HepG2 (cell line): ENCODE measurements around the gene XXYLT1. TPM values are rescaled to one million over a fixed set of nuclear protein-coding genes. Genes with fewer than 3 reads are reported as not detected.

ENCODE experiments used
- CREB1 ChIP-seq, 2 experiments: fragments of 450-650 bp in 1 of 2; IDR thresholded peaks; 2 replicates each; pipeline ENCODE4 v1.6.1; 2016 to 2017; ENCODE audit warnings: control low read depth in 1 of 2, mild to moderate bottlenecking in 1 of 2, missing compliant biosample characterization in 1 of 2, missing genetic modification characterization in 1 of 2
- FOXK1 ChIP-seq: sonication (generic); formaldehyde crosslinking; IDR thresholded peaks from 2 replicates; pipeline ENCODE4 v1.4.0; 2020; ENCODE audit warnings: low read depth, missing genetic modification reagents, borderline replicate concordance
- GTF3A ChIP-seq: sonication (generic); formaldehyde crosslinking; conservative IDR thresholded peaks from 2 replicates; pipeline ENCODE4 v1.4.0; 2020; ENCODE audit warnings: mild to moderate bottlenecking, missing genetic modification reagents
- HNF4A ChIP-seq: sonication (generic); formaldehyde crosslinking; IDR thresholded peaks from 2 replicates; pipeline ENCODE4 v1.4.0; 2020; ENCODE audit warnings: missing genetic modification reagents
- JDP2 ChIP-seq: sonication (generic); formaldehyde crosslinking; IDR thresholded peaks from 2 replicates; pipeline ENCODE4 v1.8.1; 2022; ENCODE audit warnings: missing genetic modification reagents, borderline replicate concordance
- KDM5B ChIP-seq: sonication (generic); formaldehyde crosslinking; IDR thresholded peaks from 2 replicates; pipeline ENCODE4 v1.4.0; 2020; ENCODE audit warnings: missing genetic modification reagents, mild to moderate bottlenecking, borderline replicate concordance
- RARA ChIP-seq: IDR thresholded peaks from 2 replicates; pipeline ENCODE4 v1.6.1; 2016; ENCODE audit warnings: missing genetic modification reagents, missing compliant biosample characterization
- SNAPC4 ChIP-seq: sonication (generic); formaldehyde crosslinking; IDR thresholded peaks from 2 replicates; pipeline ENCODE4 v1.4.0; 2020; ENCODE audit warnings: mild to moderate bottlenecking, missing genetic modification reagents
- SP140L ChIP-seq: sonication (generic); formaldehyde crosslinking; IDR thresholded peaks from 2 replicates; pipeline ENCODE4 v1.4.0; 2020; ENCODE audit warnings: missing genetic modification reagents, borderline replicate concordance
- ZBTB43 ChIP-seq: sonication (generic); formaldehyde crosslinking; conservative IDR thresholded peaks from 2 replicates; pipeline ENCODE4 v1.4.0; 2020; ENCODE audit warnings: missing genetic modification reagents
- ZFAT ChIP-seq: sonication (generic); formaldehyde crosslinking; conservative IDR thresholded peaks from 2 replicates; pipeline ENCODE4 v1.8.1; 2023; ENCODE audit warnings: missing genetic modification reagents, inconsistent platforms
- ZNF446 ChIP-seq: sonication (generic); formaldehyde crosslinking; IDR thresholded peaks from 2 replicates; pipeline ENCODE4 v1.5.0; 2020; ENCODE audit warnings: mild to moderate bottlenecking, missing genetic modification reagents
- ZNF563 ChIP-seq: sonication (generic); formaldehyde crosslinking; IDR thresholded peaks from 2 replicates; pipeline ENCODE4 v1.8.0; 2022; ENCODE audit warnings: mild to moderate bottlenecking, moderate library complexity, missing genetic modification reagents
- polyA plus RNA-seq, 8 experiments: library from polyadenylated mRNA; depleted of rRNA in 3 of 8; stranded (reverse) in 7 of 8; unstranded in 1 of 8; fragments of >200 nt; fragmentation: Illumina TruSeq in 4 of 8; extraction: Trizol in 4 of 8; gene quantifications; 2 replicates each; pipeline versions ENCODE4 v1.2.1 to v1.2.3, GENCODE V29; 2011 to 2016; ENCODE audit warnings: low read depth in 4 of 8, missing spikeins in 1 of 8, mixed read lengths in 1 of 8; ENCODE audit not compliant: insufficient read depth in 1 of 8
- total RNA-seq, 5 experiments: library from RNA; depleted of rRNA; stranded (reverse); fragments of >200 nt; fragmentation: Illumina TruSeq; extraction: Trizol; gene quantifications; 2 replicates each; pipeline ENCODE4 v1.2.3, GENCODE V29; 2016; ENCODE audit warnings: low read depth in 1 of 5
- TF ChIP-seq, protein P1 (sequence below): sonication (generic); formaldehyde crosslinking; IDR thresholded peaks from 2 replicates; pipeline ENCODE4 v1.8.0; 2022; ENCODE audit warnings: missing genetic modification reagents, mild to moderate bottlenecking, inconsistent platforms, borderline replicate concordance
- TF ChIP-seq, protein P2 (sequence below): sonication (generic); formaldehyde crosslinking; IDR thresholded peaks from 2 replicates; pipeline ENCODE4 v1.4.0; 2020; ENCODE audit warnings: mild to moderate bottlenecking, missing genetic modification reagents, borderline replicate concordance

Gene XXYLT1
- total and polyA plus RNA-seq, 2 of the 13 experiments (the other 11 are each of a cell fraction or from before 2014, with no cell fraction given) = 17.7 to 19.0 TPM

DNA sequence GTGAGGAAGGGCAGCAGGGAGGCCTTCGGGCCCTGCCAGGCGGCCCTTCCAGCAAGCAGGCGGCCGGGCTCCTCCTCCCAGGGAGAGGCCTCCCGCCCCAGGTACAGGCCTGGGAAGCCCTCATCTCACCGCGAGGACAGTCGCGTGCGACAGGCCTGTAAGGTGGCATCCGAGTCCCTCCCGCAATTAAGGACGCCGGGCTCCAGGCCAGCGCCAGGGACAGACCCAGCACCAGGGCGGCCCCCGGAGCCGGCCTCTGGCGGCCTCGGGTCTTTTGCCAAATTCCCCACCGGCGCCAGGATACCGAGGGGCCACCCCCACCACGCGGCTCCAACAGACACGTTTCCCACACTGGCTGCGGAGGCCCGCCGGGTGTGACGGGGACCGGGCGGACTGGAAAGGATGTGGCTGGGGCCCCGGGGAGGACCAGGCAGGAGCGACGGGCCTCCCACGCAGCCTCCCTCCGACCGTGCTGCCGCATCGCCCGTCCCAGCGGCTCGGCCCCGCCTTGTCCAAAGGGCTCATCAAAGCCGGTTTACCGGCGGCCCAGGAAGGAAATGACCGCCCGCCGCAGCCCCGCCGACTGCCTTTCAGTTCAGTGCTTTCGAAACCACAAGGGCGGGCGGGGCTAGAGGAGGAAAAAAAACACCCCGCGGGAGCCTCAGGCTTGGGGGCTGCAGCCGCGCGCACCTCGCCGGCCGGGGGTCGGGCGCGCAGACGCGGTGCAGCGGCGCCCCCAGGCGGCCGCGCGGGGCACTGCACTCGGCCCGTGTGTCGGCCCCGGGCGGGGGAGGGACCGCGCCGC, 11.3 kb downstream of the XXYLT1 start (continued):
- TF ChIP-seq, protein P1, sequence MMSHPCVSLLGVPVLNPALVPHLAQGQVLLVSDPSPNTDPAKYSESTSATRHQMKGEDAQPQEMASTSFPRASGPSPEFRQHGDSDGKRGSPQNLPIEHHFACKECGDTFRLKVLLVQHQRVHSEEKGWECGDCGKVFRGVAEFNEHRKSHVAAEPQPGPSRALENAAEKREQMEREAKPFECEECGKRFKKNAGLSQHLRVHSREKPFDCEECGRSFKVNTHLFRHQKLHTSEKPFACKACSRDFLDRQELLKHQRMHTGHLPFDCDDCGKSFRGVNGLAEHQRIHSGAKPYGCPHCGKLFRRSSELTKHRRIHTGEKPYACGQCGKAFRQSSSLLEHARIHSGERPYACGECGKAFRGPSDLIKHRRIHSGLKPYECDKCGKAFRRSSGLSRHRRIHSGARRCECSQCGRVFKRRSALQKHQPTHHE = peak; percentile 5; the same call in 1 of the 2 replicates
- TF ChIP-seq HNF4A (CRISPR knock-in tag) (peak; percentile 48; the same call in 1 of the 2 replicates), ZBTB43 (peak; percentile 46), KDM5B (CRISPR knock-in tag) (peak; percentile 96), GTF3A (CRISPR knock-in tag) (peak; percentile 91; the same call in 1 of the 2 replicates), JDP2 (CRISPR knock-in tag) (no peak; the same call in 1 of the 2 replicates), ZNF446 (CRISPR knock-in tag) (peak; percentile 91), ZFAT (CRISPR knock-in tag) (0 out of 2 replicates have a peak, but pooled peaks have one; percentile 41), CREB1 (IDR thresholded peaks at IDR 0.05) (no peak; the same call in 1 of the 2 replicates), CREB1 (CRISPR knock-in tag; IDR thresholded peaks at IDR 0.05) (no peak), SNAPC4 (peak; percentile 87), ZNF563 (0 out of 2 replicates have a peak, but pooled peaks have one; percentile 71), SP140L (CRISPR knock-in tag) (0 out of 2 replicates have a peak, but pooled peaks have one; percentile 20), RARA (CRISPR knock-in tag) (peak; percentile 75), FOXK1 (CRISPR knock-in tag) (peak; percentile 15; the same call in 1 of the 2 replicates)
- TF ChIP-seq, protein P2, sequence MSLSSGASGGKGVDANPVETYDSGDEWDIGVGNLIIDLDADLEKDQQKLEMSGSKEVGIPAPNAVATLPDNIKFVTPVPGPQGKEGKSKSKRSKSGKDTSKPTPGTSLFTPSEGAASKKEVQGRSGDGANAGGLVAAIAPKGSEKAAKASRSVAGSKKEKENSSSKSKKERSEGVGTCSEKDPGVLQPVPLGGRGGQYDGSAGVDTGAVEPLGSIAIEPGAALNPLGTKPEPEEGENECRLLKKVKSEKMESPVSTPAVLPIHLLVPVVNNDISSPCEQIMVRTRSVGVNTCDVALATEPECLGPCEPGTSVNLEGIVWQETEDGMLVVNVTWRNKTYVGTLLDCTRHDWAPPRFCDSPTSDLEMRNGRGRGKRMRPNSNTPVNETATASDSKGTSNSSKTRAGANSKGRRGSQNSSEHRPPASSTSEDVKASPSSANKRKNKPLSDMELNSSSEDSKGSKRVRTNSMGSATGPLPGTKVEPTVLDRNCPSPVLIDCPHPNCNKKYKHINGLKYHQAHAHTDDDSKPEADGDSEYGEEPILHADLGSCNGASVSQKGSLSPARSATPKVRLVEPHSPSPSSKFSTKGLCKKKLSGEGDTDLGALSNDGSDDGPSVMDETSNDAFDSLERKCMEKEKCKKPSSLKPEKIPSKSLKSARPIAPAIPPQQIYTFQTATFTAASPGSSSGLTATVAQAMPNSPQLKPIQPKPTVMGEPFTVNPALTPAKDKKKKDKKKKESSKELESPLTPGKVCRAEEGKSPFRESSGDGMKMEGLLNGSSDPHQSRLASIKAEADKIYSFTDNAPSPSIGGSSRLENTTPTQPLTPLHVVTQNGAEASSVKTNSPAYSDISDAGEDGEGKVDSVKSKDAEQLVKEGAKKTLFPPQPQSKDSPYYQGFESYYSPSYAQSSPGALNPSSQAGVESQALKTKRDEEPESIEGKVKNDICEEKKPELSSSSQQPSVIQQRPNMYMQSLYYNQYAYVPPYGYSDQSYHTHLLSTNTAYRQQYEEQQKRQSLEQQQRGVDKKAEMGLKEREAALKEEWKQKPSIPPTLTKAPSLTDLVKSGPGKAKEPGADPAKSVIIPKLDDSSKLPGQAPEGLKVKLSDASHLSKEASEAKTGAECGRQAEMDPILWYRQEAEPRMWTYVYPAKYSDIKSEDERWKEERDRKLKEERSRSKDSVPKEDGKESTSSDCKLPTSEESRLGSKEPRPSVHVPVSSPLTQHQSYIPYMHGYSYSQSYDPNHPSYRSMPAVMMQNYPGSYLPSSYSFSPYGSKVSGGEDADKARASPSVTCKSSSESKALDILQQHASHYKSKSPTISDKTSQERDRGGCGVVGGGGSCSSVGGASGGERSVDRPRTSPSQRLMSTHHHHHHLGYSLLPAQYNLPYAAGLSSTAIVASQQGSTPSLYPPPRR (CRISPR knock-in tag) = peak; percentile 83; the same call in 1 of the 2 replicates
